Omental fat pad (tissue), 4 donors: ENCODE results near the gene FZD10. TPM values are rescaled to one million over a fixed set of nuclear protein-coding genes. Genes with fewer than 3 reads are reported as not detected.

Experiments used
- ATAC-seq: fragments of 150-250 bp; one replicate; pipeline ENCODE4 v1.9.1; 2016; ENCODE audit warnings: mild to moderate bottlenecking, moderate library complexity; ENCODE audit not compliant: low FRiP score
- DNase-seq: peaks from one replicate; pipeline ENCODE4 v3.0.0-alpha.2; 2019; ENCODE audit warnings: low spot score
- CTCF ChIP-seq, 3 donors: fragments of 450-650 bp; IDR thresholded peaks; one replicate each; pipeline ENCODE4 v1.5.1; 2016 to 2017; ENCODE audit warnings: antibody characterized with exemption in 3 of 3, mild to moderate bottlenecking in 3 of 3, moderate library complexity in 2 of 3
- total RNA-seq, 4 donors: library from RNA; depleted of rRNA; stranded (reverse); fragments of >200 nt; gene quantifications; one replicate each; pipeline ENCODE4 v1.1.0, GENCODE V29; 2016

The FZD10 gene
- total RNA-seq, 4 donors from 2014 or later = 0.25 to 3.8 (median 0.98) TPM

GRCh38 chr12:130204541-130204953 lies 42.3 kb downstream of the FZD10 start:
- DNase-seq (no peak), ATAC-seq (no peak)
- TF ChIP-seq CTCF (IDR thresholded peaks at IDR 0.05) = no peak

DNA sequence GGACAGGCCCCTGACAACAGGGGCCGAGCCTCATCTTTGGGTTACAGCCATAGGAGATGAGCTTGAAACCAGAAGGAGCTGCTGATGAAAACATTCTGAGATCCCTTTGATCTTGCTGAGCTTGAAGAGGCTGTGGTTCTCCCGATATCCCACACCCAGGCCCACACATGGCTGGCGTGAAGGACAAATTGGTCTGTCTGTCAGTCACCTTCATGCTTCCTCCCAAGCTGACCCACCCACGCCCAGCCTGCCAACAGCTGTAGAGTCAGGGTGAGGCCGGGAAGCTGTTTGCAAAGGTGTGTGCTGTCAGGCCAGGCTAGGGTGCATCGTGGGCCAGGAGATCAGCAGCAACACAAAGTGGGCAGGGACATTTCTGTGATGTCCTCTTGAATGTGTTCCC lies 43.2 kb downstream of the FZD10 start:
- TF ChIP-seq CTCF (IDR thresholded peaks at IDR 0.05) = no peak
- ATAC-seq (no peak), DNase-seq (no peak)

GRCh38 chr12:130212384-130212989 lies 50.2 kb downstream of the FZD10 start:
- ATAC-seq (no peak), DNase-seq (no peak)
- no peak for TF ChIP-seq CTCF (IDR thresholded peaks at IDR 0.05)

- TF ChIP-seq CTCF (IDR thresholded peaks at IDR 0.05) = no peak
- no peak for DNase-seq
- ATAC-seq = no peak
Measured at GRCh38 chr12:130213249-130213648, 51.0 kb downstream of the FZD10 start.

DNA sequence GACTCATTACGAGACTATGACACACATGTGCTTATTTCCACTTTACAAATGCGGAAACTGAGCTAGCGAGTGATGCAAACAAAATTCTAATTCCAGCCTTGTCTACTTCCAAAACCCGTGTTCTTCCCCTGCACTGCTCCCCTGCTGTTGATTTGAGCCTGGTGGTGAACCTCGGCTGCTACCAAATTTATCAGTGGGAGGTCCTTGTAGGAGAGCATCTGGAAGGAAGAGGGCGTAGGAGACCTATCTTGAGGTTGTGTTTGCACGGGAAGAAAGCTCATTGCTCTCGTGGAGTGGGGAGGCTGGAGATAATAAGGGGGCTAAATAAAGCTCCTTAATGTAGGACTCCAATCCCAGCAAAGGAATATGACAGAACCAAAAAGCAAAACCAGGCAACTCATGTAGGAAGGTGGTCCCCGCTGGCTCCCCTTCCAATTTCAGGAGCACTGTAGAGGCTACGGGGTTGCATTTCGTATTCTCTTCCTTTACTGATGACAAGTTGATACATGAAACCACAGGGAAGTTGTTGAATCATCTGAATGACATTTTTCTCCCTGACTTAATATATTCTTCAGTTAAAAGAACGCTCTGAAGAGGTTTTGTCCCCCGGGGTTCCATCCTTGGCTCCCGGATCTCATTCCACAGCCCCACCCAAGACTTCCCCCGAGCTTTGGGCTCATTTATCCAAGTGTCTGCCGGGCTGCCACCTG lies 52.6 kb downstream of the FZD10 start:
- no peak for TF ChIP-seq CTCF (IDR thresholded peaks at IDR 0.05)
- ATAC-seq = no peak
- DNase-seq = no peak

Other genes starting within 250 kb of the FZD10 start
- gene PIWIL1, start 175.4 kb downstream of the FZD10 start, total RNA-seq = under 1 TPM in 1 of 4 donors, not detected in 3; 0.79 TPM